NCI-H2171 (cell line): Measurements from ENCODE around the gene ZNF804A.

Experiments
- DNase-seq: peaks from one replicate; lab custom pipeline; 2025; lab: John Stamatoyannopoulos, UW

ZNF804A gene

DNA sequence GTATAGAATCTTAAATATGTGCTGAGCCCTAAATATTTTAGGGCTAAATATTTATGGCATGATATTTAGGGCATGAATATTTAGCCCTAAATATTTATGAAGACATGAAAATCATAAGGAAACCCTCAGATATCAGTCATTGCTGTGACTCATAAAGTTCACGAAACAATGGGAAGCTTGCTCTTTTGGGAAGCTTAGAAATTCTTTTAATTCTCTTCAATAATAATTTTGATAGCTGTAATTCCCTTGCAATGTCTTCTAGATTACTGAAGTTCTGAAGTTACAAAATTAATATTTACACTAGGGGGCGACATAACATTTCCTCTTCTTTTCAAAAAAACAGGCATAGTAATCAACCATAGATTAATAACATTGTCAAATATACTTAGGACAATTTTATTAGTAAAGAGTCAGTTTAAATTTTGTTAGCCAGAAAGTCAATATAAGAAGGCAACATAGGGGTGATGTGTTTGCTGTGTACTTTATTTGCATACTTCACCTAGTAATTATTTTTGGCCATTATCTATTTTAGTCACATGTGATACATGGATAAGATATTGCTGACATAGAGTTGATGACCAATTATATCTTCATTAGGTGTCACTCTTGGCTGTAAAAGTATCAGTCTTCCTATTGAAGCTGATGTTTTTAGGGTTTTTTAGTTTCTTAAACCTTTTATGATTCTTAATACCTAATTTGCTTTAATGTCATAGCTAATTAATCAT lies 13.2 kb downstream of the ZNF804A start:
- peak; percentile 13 for DNase-seq

DNA sequence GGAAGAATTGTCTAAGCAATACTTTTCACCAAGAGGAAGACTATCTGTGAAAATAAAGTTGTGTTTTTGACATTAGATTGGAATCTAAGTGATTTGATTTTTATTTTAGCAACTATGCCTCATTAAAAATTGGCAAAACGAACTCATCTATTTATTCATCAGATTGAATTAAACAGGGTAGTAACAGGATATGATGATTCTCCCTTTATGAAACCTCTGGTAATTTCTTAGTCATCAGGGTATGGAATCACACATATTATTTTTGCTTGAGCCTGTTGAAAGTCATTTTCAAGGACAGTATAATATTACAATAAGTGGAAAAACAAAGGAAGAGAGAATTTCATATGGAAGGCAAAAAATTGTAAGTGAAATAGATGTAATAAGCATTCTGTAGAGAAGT lies 22.0 kb downstream of the ZNF804A start:
- no peak for DNase-seq

DNA sequence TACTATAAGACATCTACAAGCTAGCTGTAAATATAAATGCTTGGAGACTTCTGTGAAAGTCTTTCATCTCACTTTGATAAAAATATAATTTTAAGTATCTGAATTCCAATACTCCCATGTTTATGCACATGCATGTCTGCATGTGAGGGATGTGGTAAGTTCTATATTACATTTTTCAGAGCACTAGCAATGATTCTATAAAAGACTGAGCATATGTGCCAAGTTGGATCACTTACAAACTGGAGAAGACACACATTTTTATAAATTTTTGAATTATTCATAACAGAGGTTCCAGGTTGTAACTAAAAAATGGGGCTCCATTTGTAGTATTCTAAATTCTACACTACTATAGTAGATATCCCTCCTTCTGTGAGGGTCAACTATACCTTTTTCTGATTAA lies 26.0 kb downstream of the ZNF804A start:
- no peak for DNase-seq

DNA sequence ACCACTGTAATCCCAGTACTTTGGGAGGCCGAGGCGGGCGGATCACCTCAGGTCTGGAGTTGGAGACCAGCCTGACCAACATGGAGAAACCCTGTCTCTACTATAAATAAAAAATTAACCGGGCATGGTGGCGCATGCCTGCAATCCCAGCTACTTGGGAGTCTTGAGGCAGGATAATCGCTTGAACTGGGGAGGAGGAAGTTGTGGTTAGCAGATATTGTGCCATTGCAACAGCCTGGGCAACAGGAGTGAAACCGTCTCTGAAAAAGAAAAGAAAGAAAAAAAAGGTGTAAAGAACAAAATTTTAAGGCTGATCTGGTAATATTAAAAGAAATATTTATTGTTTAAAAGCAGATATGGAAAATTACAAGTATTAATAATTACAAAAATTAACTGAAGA lies 29.7 kb downstream of the ZNF804A start:
- no peak for DNase-seq

DNA sequence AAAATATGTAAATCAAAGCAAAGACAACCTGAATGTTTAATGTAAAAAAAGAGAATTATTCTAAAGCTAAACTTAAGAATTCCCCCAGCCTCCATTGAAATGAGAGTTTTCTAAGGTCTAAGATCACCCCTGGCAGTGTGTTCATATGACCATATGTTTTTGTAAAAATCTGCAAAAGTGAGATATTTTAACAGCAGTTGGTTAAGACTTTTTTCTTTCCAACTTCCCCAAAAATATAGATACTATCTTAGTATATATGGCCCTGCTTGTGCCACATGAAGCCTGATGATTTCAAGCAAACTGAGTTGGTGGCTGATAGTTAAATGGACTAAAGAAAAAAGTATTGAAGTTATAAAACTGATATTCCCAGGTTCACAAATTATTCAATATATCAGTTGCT lies 35.4 kb downstream of the ZNF804A start:
- DNase-seq, result no peak

DNA sequence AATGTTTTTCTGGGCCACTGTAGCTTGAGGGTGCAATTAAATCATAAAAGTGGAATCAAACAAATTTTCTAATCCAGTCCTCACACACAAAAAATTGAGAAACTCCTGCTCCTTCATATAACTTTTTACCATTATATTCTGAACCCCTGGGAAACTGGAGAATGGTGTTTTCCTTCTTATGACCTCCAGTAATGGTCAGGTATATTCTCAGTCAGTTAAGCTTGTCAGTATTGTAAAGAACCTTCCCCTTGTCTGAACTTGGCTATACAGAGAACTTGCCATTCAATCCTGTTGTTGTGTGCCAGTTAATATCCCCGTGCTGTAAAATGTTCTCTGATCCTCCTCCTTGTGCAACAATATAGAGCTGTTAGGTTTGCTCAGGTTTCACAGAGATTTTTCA lies 39.5 kb downstream of the ZNF804A start:
- no peak for DNase-seq

DNA sequence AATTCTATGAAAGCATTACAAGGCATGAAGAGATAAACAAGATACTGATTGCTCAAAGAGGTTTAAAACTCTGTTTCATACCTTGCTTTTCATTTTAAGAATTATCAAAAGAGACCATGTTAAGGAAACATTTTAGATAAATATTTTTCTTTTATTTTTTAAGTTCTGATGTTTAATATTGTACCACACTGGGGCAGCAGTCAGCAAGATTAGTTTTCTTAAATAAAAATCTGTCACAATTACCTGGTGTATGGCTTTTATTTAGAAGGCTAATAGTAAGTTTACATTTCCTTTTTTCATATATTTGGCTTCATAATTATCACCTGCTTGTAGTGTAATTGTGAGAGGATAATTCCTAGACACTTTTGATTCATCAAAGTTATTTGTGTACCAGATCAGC lies 46.4 kb downstream of the ZNF804A start:
- no peak for DNase-seq

DNA sequence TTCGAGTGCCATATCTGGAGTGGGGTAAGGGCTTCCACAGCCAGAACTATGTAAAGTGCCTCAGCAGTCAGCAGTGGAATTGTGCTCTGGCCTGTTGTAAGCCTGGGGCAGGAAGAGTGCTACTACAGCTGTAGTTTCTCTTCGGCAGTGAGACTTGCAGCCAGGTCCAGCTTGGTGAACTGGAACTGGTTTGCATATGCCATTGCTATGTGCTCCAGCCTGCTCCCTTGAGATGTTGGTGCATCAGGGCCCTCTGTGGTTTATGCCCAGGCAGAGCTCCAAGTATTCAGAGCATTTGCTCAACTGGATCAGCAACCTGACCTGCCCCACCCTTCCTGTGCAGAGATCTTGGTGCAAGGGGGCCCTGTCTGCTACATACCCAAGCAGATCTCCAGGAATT lies 47.8 kb downstream of the ZNF804A start:
- DNase-seq, result no peak

DNA sequence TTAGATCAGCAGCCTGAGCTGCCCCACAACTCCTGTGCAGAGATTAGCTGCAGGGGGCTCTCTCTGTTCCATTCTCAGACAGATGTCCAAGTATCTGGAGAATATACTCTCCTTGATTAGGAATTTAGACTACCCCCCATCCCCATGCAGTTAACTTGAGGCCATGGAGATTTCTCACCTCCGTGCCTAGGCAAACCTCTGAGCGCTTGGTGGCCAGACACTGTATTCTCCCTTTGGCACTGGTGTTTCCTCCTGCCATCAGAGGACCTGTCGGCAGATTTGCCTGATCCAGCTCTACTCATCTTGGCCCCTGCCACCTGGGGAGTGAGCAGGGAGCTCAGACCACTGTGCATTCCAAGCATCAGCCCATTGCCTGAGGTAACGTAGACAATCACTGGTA lies 48.3 kb downstream of the ZNF804A start:
- no peak for DNase-seq

DNA sequence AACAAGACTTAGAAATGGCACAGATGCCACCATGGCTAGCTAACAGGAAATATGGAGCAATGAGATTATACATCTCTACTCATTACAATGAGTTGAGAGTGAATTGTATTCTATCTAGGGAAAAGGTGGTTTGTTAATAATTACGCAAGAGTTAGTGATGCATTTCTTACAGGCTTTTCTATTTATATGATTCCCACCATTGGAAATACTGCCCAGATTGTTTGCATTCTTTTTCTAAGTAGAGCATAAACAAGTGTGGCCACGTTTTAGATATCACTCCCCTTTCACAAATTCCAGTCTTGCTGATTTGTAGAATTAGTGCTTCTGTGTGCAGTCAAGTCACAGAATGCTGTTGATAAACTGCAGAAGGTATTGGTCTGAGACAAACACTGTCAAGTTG lies 56.6 kb downstream of the ZNF804A start:
- DNase-seq, result no peak

DNA sequence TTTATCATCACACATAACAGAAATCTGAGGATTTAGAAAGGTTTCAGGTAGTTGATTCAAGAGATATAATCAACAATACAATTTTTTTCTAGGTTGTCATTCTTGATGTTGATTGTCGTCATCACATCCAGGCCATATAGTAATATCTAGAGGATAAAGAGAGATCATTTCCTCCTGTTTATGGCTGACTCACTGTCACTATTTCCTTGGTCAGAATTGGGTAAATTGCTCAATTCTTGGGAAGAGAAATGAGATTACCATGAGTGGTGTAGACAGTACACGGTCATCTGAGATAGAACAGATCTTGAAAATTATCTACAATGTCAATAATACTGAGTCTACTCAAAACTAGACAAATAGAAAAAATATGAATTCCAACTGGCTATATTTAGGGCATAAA lies 78.8 kb downstream of the ZNF804A start:
- DNase-seq, result no peak

DNA sequence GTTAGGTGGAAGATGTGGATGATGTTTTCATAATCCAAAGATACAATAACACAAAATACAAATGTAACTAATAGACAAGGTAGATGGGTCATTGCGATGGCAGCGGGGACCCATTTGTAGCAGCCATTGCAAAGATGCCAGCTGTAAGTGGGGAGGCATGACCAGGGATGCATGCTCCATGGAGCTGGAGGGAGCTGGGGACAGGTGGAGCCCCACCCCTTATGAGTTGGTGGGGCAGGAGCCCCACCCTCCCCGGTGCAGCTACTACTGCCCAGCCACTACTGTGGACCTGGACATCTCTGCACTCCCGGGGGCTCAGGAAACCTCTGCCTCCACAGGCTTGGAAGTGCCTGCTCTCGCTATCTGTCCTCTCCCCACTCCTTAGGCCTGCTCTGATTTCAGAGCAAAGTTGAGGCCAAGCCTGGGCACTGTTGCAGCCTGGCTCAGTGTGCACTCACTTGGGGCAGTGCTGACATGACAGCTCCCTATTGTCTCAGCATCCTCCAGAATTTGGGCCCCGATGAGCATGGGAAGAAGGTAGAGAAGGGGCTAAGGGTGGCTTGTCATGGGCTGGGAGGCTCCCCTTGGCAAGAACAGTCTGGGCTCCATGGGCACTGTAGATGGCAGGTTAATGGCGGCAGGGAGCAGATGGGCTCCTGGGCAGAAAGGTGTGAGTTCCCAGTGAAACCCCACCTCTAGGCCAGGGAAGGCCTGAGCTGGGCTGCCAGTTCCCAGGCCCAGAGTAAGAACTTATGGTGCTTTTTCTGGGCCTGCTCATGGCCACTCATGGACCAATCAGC lies 81.1 kb downstream of the ZNF804A start:
- no peak for DNase-seq

DNA sequence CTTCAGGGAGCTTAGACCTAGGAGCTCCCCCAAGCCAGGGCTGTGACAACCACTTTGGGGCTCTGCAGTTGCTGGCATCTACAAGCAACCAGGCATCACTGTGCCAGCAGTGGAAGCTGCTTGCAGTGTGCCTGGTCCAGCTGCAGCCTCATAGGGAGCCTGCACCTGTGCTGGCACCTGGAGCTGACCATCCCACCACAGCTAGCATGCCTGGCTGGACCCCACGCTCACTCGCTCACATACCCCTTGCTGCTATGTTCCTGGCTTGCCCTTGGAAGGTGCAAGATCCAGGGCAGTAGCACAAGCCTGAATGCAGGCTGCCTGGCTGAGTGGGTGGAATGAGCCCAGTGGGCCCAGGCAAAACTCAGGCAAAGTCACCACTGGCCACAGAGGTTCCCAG lies 82.5 kb downstream of the ZNF804A start:
- DNase-seq, result no peak

DNA sequence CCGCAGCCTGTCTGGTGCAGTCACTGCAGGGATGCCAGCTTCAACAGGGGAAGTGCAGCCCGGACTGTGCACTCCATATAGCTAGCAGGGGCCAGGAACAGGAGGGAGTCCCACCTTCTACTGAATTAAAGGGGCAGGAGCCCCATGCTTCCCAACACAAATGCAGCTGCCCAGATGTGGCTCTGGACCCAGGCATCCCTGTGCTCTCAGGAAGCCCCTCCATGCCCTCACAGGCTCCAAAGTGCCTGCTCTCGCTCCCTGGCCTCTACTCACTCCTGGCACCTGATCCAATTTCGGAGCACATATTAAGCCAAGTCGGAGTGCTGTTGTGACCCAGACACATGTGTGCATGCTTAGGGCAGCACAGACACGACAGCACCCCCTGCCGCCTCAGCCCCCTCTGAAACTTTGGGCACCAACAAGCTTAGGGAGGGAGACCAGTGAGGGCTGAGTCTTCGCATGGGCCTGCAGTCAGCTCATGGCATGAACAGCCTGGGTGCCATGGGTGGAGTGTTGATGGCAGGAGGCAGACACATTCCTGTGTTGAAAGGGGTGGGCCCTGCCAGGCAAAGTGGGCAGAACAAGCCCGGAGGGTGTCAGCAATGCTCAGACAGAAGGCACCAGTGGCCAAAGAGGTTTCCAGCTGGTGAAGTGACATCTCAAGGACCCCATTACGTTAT lies 83.5 kb downstream of the ZNF804A start:
- no peak for DNase-seq

DNA sequence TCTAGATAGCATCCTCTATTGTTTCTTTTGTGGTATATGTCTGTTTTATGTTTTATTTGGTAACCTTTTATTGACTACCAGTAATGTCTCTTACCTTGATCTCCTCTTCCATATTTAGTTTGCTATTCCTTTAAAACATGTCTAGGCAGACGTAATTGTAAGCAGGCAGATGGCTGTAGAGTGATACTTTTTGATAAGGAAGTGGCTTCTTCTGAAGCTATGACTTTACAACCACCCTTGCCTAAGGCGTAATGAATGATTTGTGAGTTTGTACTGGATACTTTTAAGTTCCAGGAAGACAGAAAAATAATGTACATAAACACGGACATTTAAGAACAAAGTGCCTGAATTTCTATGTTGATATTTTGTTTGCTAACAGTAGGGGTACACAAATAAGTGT lies 85.6 kb downstream of the ZNF804A start:
- peak; percentile 24 for DNase-seq

DNA sequence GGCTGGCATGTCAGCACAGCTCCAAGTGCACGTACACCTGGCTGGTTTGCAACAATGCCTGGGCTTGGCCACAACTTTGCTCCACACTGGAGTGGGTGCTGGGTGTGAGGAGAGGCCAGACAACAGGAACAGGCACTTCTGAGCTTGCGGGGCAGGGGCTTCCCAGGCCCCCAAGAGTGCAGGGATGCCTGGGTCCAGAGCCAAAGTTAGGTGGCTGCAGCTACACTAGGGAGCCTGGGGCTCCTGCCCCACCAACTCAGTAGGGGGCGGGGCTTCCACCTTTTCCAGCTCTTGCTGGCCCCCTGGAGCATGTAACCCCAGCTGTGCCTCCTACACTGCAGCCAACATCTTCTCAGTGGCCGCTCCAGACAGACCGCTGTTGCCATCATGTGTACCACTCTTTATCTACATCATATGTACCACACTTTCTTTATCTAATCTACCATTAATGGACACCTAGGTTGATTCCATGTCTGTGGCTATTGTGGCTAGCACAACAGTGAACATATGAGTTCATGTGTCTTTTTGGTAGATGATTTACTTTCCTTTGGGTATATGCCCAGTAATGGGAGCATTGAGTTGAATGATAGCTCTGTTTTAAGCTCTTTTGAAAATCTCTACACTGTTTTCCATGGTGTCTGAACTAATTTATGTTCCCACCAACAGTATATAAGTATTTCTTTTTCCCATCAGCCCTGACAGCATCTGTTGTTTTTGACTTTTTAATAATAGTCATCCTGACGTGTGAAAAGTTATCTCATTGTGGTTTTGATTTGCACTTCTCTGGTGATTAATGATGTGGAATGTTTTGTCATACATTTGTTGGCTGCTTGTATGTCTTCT lies 87.9 kb downstream of the ZNF804A start:
- no peak for DNase-seq

DNA sequence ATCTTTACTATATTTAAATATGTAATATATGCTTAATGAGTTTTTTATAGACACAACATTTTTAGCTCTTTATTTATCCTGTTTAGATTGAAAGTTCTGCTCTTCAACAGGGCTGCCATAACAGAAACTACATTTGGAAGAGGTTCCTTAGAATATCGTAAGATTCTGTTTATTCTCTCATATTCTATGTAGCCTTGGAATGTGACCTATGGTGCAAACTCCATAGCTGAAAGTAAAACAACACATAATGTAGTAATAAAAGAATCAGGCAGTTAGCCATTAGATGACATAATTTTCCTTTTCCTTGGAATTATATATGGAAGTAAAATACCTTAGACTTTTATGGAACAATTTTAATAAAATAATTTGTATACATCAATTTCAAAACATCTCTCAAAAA lies 91.3 kb downstream of the ZNF804A start:
- DNase-seq, result no peak

DNA sequence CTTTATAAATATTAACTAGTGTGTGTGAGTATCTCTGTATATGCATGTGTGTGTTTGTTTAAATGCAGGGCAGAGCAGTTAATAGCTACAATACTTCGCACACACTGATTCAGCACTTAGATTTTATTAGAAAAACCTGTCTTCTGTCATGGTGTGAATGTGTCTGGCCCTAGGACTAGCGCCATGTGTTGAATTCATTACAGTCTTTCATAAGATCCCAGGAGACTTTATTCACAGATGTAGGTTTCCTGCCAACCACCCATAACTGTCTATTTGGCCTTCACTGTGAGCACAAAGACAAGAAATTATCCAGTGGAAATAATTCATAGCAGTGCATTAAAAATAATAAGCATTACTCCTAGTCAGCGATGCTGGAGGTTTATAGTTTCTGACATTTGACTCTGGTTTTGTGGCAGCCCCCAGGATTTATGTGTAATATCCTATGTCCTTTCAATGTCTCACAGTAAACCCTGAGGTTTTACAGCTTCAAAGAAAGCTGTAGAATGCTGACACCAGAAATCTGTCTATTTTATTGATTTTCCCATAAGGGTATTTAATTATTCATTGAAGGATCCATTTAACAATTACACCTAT lies 93.9 kb downstream of the ZNF804A start:
- DNase-seq, result peak; percentile 91

DNA sequence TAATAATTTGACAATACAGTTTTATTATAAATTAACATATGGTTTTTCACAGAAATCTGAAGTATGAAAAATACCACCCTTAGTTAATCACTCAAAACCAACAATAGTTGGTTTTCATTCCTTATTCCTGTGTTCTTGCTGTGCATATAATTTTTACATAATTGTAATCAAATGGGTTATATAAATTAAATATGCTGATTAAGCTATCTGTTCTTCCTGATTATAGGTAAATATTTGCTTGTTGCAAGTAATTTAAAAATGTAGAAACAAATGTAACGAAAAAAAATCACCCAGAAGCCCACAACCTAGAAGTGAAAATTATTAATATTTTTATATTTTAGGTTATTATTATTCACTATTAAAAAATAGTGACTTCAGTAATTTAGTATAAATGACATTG lies 98.3 kb downstream of the ZNF804A start:
- DNase-seq, result no peak

DNA sequence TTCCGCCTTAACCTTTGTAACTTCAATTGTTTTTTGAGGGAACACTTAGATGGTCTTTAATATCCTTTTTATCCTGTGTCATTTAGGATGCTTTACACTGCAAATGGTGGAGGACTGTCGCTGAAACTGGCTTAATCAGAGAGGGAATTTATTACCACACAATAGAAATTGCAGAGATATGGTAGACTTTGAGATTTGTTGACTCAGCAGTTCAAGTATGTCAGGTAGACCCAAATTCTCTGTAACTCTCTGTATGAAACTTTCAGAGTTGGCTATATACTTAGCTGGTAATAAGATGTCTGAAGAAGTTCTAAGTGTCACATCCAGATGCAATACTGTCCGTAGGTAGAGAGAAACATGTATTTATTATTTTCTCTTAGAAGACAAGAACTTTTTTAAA lies 100.1 kb downstream of the ZNF804A start:
- DNase-seq, result no peak

DNA sequence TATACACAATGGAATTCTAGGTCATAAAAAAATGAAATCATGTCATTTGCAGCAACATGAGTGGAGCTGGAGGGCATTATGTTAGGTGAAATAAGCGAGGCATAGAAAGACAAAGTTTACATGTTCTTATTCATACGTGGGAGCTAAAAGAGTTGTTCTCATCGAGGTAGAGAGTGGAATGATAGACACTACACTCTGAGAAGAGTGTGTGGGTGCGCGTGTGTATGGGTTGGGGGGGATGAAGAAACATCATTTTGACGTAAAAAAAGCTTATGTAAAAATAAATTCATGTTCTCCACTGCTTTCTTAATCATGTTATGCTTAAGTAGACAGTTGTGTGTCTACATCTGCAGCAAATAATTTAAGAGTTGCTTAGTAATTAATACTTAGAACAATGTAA lies 123.6 kb downstream of the ZNF804A start:
- DNase-seq, result no peak

DNA sequence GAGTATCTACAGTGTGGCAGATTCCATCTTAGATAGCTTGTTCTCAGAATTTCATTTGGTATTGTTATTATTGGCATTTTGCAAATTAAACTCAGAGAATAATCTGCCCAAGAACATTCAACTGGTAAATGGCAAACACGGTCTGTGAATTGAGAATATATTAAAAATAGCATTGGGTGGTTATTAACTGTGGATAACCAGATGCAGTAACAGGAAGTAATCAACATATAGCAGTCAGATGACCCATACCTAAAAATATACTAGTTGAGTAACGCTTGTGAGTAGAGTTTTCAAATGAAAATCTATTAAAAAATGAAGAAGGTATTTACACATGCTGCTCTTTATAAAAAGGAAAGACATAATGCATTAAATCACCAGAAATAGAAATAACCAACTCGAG lies 129.5 kb downstream of the ZNF804A start:
- no peak for DNase-seq
